Stimulated activated CD4-positive, alpha-beta T cell treated with anti-CD3 and anti-CD28 coated beads, Interleukin-4, amount 100 ng/mL, for 4 hours (primary cell): ENCODE data around the gene ATP8A1.
A peak's percentile ranks its signal among the peaks of the same experiment; 100 is the strongest.

Experiments used
- DNase-seq, 2 experiments: peaks; one replicate each; pipeline ENCODE4 v3.0.0-alpha.2; 2020

The ATP8A1 gene

DNA sequence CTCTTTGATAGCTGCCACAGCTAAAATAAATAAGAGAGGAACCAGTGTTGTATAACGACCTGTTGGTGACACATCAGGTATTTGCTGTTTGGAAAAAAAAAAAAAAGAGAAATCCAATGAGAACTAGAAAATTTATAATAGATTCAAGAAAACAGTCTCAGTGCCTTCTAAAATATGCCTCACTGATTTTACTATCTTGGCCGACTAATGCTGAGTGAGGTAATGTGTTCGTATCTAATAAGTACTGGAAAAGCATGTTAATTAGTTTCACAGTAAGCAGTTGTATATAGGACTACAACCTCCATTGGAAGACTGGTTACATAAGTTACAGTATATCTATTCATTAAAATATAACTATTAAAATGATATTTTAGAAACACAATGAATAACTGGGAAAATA lies 32.4 kb downstream of the ATP8A1 start:
- no peak for DNase-seq

DNA sequence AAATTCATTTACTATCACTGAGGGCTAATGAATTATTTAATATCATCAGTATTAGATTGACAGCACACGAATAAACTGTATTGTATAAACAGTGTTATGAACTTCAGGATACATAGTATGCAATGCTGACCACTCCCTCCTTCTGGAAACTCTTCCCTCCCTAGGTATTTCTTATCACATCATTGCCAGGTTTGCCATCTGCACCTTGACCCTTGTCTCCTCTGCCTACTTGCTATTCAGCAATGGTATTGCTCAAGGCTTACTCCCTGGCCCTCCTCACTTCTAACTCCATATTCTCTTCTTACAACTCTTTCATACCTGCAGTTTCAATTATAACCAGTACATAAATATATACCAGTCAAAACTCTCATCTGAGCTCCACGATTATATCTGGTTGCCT lies 38.9 kb downstream of the ATP8A1 start:
- no peak for DNase-seq

DNA sequence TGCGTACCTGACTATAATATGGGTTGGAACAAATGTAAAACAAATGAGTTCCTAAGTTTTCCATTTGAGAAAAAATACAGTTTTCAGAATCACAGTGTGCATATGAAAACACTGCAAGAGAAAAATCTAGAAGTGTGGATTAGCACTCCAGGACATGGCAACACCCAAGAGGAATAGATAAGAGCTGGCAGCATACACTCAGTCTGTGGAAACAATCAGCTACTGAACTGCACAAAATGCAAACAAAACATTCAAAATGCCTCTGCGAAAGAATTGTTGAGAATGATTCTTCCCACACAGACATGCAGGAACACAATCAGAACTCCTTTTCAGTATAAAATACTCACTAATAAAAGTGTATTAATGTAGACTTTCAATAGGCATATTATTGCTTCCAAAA lies 39.9 kb downstream of the ATP8A1 start:
- no peak for DNase-seq

DNA sequence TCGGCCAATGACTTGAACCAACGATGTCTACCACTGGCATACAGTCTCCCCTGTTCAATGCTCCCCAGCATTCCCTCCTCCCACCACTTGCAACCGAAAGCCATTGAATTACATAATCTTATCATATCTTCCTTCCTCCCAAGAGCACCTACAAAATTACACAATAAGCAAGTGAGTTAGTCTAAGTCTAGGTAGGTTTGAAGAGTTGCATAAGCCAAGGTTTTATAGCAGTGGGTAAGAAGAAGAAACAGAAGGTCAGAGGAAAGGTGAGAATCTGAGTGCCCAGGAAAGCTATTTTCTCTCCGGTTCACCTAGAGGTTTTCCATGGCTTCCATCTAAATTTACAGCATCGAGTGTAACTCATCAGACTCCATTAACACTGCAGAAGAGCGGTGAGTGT lies 40.3 kb downstream of the ATP8A1 start:
- DNase-seq = no peak

DNA sequence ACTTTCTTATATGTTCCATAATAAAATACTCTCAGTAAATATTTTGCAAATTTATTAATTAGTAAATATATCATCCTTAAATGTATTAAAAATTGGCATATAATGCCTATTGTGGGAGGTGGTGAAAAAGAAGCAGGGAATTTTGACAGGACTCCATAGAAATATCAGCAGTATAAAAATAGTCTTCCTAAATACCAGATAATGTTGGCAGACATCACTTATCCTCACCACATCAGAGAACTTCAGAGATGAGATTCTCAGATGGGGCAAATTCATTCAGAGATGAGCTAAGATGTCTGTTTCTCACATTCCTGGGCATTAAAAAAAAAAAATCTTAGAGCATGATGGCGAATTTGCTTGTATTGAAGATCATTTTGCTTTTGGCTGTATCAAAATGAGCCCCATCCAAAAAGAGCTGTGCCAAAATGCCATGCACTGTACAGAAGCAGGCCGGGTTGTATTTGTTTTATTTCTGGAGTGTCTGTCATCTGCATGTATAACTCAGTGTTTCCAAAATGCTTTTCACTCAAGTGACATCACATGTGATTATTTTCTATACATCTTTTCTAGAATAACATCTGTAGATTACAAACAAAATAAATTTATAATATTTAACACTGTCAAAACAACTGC lies 41.7 kb downstream of the ATP8A1 start:
- no peak for DNase-seq

DNA sequence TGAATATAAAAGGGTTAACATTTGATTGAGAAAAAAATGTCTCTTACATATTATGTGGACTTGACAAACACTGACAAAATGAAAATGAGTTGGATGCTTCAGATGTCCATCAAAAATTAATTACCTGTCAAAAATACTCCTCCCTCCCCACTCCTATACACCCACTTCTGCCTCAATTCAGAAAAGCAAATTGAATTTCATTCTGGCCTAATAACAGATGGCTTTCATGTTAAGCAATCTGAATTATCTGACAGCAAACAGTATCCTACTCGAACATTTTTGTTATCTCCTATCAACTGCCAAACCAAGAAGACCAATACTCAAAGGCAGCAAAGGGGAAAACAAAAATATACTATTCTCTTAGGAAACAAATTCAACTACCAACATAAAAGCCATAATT lies 44.0 kb downstream of the ATP8A1 start:
- DNase-seq = no peak

DNA sequence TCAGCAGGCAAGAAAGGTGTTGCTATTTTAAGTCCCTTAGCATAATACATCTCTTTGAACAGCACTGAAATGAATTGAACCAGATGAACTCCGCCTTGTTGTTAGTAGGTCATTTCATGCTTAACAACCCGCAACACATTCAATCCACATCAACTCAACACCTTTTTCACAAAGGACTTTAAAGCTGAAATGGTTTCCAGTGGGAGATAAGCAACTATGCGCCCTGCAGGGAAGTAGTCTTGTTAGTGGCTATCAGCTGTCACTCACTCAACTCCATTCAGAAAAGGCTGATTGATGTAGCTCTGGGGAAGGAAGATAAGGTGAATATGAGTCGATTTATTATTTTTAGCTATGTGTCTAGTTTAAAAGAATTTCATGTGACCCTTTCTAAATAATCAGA lies 46.0 kb downstream of the ATP8A1 start:
- DNase-seq = no peak

DNA sequence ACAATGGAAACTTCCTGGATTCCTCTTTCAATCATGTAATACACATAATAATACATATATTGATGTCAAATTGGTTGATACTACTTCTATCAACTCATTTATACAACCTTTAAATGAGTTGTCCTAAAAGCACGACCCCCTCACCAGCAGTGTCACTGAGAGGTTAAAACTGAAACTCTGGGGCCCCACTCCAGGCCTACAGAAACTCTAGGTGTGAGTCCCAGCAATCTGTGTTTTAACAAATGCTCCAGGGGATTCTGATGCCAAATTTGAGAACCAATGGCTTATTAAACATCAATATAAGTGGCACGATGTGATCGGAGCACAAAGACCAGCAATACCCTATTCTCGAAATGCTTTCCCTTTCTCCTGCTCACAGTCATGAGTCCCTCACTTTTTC lies 47.9 kb downstream of the ATP8A1 start:
- DNase-seq = no peak

DNA sequence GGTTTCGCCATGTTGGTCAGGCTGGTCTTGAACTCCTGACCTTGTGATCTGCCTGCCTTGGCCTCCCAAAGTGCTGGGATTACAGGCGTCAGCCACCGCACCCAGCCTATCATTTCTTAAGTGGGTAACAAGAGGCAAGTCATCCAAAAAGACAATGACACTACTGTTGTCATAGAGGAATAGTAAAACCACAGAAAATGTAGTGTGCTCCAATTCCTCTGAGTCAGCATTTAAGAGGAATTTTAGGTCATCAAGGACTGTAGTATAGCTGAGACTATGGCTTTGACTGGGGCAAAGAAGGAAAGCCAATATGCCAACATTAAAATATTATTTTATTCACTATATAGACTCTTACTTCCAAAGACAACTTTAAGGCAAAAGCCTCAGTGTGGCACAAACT lies 48.4 kb downstream of the ATP8A1 start:
- no peak for DNase-seq

DNA sequence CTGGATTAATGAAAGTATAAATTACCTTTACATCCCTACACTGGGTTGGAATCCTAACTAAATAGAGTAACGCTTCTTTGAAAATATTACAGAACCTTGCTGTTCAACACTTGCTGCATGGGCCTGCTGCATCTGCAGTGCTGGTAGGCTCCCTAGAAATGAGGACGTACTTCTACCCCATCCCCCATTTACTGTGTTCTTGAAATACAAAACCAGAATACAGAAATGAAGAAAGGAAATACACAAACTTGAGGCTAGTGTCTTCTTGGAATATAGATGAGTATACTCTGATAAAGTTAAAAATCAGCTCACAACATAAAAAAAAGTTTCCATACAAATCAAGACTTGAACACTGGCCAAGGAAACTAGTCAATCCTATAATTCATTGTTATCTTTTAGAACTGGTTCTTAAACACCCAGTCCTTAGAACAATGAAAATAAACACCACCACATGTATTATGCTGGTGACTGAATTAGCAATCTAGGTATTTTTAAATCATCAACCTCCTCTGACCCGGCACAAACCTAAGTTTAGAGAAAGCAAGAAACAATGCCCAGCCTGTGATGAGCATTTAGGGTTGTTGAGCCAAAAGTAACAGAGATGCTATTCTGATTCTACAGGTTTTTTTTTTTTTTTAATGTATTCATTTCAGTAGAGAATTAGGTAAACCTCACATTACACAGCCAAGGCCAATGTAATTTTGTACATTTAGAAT lies 49.7 kb downstream of the ATP8A1 start:
- no peak for DNase-seq

DNA sequence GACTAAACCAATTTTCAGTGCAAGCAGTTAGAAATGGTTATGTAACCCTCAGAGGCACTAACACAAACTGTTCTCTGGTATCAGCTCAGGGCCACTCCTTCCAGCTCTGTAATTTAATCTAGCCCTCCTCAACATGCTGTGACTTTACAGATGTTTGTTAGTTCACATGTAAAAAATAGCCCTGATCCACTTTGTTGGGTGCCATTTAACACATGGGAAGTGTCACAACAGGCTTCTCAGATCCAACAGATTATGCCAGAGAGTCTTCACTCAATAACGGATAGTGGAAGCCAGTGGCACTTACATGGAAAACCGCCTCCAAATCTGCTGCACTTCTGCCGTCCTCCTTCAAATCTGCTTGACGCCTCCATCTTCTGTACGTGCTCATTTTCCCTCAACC lies 51.6 kb downstream of the ATP8A1 start:
- no peak for DNase-seq

DNA sequence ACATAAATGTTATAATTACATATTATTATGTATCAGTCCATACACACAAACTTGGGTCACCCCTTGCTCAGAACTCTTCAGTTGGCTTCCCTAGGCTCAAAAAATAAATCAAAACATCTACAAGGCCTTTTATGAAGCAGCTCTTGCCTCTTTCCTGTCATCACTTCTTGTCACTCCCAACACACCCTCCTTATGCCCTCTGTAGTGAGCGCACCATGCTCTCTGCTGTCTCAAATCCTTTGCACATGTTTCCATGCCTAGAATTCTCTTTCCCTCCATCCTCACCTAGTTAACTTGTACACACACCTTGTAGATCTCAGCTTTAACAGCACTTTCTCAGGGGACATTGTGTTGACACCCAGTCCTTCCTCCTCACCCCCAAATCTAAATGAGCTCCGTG lies 53.0 kb downstream of the ATP8A1 start:
- DNase-seq = no peak

DNA sequence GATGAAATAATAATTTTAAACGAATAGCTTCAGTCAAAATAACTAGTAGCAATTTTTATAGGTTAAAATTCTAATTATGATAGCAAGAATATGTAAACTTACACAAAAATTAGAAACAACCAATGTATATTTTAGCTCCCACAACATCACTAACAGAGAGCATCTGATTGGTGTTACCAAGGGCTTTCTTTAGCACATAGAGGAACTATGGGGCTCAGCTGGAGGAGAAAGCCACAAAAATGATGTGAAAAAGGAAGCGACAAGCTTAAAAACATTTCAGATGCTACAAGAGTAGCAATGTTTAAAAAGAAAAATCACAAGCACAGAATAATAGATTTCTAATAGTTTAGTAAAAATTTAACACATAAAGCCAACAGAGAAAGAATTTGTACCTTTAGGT lies 56.3 kb downstream of the ATP8A1 start:
- DNase-seq = no peak

DNA sequence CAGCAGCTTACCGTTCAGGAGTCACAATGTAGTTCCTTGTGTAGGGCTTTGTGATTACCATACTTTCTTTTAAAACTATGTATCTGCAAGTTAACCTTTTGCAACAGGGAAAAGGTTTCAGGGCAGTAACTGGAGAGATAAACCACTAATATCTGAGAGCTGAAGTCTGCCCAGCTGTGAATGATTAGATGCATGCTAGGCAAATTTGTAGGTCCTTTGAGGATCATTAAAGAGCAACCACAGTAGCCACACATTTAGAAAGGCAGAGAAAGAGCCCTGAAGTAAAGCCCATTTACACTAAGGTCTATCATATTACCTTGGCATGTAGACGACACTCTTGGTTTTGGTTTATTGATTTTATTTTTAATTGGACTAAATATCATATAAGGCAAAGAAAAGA lies 60.0 kb downstream of the ATP8A1 start:
- no peak for DNase-seq

DNA sequence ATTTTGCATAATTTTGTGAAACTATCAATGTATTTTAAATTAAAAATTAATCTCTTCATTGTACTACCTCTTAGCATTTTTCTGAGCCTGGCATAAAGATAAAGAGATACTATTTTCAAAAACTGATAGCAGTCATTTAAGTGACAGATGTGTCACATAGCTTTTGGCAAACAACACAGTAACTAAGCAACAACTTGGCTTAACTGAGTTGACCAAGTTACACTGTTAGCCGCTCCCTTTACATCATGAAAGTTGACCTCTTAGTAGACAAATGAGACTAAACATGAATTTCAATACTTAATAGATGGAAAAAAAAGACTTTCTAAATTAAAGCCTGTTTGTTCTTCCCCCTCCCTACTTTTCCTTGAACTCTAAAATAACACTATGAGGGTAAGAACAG lies 62.0 kb downstream of the ATP8A1 start:
- DNase-seq = no peak

DNA sequence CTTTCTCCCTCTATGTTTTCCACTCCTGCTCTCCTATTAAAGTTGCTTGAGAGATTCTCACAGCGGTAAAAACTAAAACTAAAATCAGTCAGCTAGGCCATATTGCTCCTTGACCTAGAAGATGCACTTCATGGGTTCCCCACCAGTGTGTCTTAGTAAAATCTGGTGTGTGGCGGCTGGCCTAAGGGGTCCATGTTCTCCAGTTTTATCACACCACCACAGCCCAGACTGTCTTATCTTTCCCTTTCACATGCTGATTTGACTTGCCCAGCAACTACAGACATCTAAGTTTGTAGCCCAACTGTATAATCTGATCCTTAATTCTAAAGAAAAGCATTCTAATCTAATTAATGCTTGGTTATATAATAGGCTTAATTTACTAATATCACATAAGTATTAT lies 68.0 kb downstream of the ATP8A1 start:
- no peak for DNase-seq

DNA sequence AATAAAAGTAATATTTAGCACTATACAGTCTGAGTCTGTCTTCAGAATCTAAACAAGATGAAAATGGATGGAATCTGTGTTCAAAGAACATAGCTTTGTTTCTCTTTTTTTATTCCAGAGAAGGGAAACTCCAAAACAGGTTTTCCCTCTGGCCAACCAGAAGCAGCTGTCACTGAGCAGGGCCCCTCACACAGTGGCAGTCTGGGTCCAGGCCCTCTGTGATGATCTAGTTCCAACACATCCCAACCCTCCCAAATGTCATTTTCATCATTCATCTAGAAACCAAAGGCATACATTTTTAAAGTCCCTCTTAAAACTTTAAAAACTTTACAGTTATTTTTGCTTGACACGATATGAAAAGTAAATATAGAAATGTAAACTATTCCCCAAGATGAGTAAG lies 70.1 kb downstream of the ATP8A1 start:
- no peak for DNase-seq

DNA sequence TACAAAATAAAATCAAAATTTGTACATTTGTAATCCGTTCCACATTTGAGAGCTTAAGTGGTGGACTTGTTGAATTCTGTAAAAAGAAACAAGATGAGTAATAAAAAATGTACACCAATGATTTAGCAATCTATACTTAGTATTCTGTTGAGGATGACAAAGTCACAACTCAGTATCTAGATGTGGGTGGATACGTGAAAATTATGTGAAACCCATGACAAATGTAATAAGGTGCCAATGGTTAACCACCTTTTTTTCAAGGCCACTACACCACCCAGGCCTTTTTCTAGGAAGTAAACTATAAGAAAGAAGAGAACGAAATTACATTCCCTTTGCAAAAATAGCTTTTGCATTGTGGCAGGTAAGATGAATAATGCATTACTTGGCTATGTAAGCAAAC lies 77.0 kb downstream of the ATP8A1 start:
- DNase-seq = no peak

DNA sequence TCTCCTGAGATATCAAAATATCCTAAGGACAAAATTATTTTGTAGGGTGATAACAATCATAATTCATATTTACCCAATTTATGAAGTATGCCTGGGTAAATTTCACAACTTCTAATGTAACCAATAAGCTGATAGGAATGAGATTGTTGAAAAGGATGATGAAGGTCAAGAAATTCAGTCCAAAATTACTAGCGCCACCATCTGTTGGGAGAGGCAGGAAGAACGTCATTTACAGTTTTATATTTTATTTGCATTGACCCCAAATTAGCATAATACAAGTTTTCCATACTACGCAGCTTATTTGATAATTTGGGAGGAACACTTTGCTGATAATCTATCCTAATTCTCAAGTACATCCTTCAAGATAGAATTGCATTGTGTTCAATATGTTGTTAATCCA lies 78.7 kb downstream of the ATP8A1 start:
- DNase-seq = no peak

DNA sequence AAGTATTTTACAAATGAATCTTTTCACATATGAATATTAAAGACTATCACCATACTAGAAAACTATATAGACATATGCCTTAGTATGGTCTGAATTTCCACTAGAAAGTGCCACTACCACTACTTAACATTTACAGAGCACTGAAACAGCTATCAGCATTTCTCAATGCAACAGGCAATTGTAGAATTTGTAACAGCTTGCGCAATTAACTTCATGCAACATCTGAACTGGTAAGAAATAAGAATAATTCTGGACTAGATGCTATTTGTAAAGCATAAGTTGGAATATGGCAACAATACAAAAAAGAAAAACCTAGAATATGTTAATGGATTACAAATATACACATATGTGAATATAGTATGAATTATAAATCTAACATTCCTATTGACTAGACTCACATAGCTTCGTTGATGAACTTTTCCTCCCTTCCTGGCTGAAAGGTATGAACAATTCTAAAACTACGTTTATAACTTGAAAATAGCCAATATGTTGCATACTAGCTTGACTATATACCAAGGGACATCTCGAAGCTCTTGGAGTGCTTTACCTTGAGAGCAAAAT lies 82.0 kb downstream of the ATP8A1 start:
- no peak for DNase-seq

DNA sequence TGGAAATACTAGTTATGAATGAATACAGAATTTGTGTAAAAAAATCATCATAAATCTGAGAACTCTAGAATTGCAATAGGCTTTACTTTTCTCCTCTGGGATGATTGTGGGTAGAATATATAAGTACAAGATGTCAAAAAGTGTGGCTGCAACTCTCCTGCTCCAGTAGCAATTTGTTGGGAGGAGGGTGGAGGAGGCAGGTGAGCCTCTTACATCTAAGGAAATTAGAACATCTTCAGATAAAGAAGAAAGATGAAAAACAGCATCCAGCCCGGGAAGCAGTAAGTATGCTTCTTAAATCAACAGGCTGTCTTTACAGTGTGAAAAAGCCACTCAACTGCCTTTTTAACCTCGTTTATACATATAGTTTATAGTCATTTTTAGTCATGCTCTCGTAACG lies 83.7 kb downstream of the ATP8A1 start:
- DNase-seq = no peak

DNA sequence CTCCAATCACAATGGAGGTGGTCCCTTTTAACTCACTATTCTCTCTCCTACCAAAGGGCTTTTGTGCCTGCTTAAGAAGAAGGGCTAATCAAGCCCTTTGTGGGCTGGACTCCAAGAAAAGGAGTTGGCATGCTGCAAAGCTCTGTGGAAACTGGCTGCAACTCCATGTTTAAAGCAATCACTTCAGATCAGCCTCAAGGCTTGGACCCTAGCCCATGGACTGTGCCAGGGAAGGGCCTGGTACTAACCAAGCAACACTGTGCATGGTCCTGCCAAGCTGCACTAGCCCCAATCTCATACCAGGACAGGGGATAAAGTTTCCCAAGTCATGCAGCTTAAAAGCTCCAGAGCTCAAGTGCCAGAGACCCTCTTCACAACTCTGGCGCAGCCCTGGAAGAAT lies 86.7 kb downstream of the ATP8A1 start:
- no peak for DNase-seq

DNA sequence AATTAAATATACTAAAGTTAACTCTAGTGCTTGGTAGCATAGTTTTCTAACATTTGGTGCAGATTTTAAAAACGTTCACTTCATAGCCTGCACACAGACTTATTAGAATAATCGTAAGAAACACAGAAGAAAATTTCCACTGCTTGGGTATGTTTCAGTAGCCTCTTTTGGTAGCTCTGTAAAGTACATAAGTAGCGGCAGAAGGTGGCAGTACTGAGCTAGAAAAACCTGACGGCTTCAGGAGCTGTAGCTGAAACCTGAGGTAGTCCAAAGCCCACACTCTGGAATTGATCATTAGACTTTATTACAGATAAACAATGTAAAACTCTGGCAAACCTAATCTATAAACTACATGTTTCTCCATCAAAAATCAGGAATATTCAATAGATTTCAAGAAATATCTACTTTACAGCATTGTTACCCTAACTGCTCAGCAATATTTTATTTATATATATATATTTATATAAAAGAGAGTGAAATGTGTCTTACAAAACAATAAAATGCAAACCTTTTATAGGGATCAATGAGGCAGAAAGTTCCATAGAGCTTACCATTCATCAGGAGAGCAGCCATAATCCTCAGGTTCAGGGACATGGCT lies 88.2 kb downstream of the ATP8A1 start:
- peak; percentile 36 to 53 for DNase-seq

DNA sequence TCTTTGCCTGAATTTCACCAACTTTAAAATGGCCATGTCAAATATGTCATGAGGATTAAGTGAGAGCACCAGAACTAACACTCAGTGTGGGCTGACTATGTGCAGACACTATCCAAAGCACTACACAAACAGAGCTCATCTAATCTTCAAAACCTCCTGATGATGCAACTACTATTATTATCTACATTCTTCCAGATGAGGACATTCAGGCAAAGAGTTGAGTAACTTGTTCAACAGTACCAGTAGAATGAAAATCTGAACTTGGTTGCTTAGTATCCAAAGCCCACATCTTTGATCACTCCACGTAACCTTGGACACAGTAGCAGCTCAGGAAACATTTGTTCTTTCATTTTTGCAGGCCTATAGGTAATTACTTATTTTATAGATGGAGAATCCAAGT lies 90.1 kb downstream of the ATP8A1 start:
- no peak for DNase-seq
